SK-MEL-5 (cell line): Measurements from ENCODE around the gene SLC41A1. TPM values are rescaled to one million over a fixed set of nuclear protein-coding genes. Genes with fewer than 3 reads are reported as not detected.
A peak's percentile ranks its signal among the peaks of the same experiment; 100 is the strongest.
"Not testable (repeated sequence)": the region's sequence is repeated elsewhere in the genome, so short reads cannot be mapped to it uniquely, and the experiment has no call there.

Experiments
- DNase-seq: peaks from one replicate; pipeline ENCODE4 v3.0.0-alpha.2; 2016; ENCODE audit warnings: low read depth, low spot score
- in situ Hi-C: cut with HindIII; loops from 2 replicates; pipeline ENCODE4 v1.10.0; 2016; ENCODE audit warnings: low sequenced_read_pairs, high pct_unique_total_duplicates, low pct_unique_long_range_greater_than_20kb
- polyA plus RNA-seq, 2 experiments: library from polyadenylated mRNA; depleted of rRNA; stranded (reverse); fragments of >200 nt; gene quantifications; 2 replicates each; pipeline ENCODE4 v1.2.3, GENCODE V29; 2015
- total RNA-seq: library from RNA; depleted of rRNA; stranded (reverse); fragments of >200 nt; shearing (Covaris generic); gene quantifications from 2 replicates; pipeline ENCODE4 v1.2.3, GENCODE V29; 2014; rRNA removed

Gene SLC41A1
- total RNA-seq: 9.9 and 10.3 TPM in 2 replicates
- polyA plus RNA-seq (2015; cell fraction: cytosol; rRNA removed): 25.7 and 30.6 TPM in 2 replicates
- polyA plus RNA-seq (2015; cell fraction: nucleus; rRNA removed): 28.6 and 31.6 TPM in 2 replicates

DNA sequence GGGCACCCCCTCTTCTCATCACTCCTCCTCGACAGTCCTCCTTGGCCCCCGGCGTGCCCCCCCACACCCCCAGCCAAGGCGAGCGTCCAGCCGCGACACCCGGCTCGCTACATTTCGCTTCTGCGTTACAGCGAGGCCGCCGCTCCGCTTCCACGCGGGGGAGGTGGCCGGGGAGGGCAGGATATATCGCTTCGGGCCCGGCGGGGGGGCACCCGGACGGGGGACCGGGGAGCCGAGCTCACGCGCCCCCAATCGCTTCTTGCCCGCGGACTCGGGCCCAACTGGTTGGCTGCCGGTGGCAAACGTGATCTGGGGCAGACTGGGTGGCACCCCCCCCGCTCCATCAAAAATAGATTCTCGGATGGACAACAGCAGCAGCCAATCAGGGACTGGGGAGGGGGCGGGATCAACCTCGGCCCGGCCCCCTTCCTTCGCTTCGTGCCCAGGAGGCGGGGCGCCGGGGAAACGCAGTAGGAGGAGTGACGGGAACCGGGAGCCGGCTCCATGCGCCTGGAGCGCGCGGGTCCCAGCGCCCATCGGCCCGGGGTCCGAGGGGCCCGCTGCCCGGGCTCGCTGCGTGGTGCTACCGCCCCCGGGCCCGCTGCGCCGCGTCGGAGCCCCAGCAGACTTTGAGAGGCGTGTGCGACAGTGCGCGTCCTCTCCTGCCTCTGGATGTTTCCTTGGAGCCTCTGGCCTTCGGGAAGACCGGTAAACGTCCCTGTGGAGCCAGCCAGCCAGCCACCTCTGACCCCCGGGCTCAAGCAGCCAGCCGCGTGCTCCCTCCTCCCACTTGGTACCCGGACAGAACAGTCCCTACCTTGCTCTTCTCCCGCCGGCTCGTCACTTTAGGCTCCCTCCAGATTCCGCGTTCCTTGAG lies at the start of gene SLC41A1:
TSS of gene SLC41A1 (minus strand) at position 321 of the 877 bp plus-strand sequence. CDS start 2,757 bp downstream, outside the sequence.
- peak; percentile 89 for DNase-seq
- in situ Hi-C loops: no loop called here

DNA sequence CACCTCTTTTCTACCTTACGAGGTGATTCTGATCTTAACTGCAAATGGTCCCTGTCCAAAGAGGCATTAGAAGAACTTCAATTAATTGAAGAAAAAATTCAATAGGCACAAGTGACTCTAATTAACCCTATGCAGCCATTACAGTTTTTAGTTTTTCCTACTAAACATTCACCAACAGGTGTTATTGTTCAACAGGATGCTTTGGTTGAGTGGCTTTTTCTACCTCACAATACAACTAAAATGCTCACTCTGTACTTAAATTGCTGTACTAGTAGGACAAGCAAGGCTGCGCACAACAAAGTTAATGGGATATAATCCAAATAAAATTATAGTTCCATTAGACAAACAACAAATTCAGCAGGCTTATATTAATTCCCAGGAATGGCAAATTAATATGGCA lies 48.5 kb upstream of the SLC41A1 start:
- in situ Hi-C loops: no loop called here
- no peak for DNase-seq

- in situ Hi-C loops: no loop called here
- no peak for DNase-seq
Measured at GRCh38 chr1:205858141-205858961, 45.4 kb upstream of the SLC41A1 start.

GRCh38 chr1:205857501-205857900 lies 44.5 kb upstream of the SLC41A1 start:
- in situ Hi-C loops, DNase-seq: not testable (repeated sequence)

DNA sequence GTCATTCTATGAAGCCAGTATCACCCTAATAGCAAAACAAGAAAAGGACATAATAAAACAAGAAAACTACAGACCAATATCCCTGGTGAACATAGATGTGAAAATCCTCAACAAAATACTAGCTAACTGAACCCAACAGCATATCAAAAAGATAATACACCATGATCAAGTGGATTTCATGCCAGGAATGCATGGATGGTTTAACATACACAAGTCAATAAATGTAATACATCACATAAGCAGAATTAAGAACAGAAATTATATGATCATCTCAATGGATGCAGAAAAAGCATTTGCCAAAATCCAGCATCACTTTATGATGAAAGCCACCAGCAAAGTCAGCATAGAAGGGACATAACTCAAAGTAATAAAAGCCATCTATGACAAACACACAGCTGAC lies 43.4 kb upstream of the SLC41A1 start:
- no peak for DNase-seq
- in situ Hi-C loops: no loop called here

- no peak for DNase-seq
- in situ Hi-C loops: no loop called here
Measured at GRCh38 chr1:205852969-205853368, 40.0 kb upstream of the SLC41A1 start.

DNA sequence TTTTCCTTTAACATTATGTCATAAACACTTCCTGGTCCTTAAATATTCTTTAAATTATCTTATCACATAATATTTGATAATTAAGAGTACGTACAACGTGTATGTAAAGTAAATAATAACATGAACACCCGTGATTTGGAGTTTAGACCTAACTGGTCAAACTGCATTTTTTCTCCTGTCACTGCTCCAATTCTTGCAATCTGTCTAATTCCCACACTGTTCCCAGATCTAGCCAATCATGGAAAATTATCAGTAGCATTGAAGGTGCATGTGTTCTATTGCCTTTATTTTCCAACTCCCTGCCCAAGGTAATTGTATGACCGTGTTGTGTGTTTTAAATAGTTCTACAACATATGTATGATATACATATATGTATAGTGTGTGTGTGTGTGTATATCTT lies 39.0 kb upstream of the SLC41A1 start:
- DNase-seq: no peak
- in situ Hi-C loops: no loop called here

DNA sequence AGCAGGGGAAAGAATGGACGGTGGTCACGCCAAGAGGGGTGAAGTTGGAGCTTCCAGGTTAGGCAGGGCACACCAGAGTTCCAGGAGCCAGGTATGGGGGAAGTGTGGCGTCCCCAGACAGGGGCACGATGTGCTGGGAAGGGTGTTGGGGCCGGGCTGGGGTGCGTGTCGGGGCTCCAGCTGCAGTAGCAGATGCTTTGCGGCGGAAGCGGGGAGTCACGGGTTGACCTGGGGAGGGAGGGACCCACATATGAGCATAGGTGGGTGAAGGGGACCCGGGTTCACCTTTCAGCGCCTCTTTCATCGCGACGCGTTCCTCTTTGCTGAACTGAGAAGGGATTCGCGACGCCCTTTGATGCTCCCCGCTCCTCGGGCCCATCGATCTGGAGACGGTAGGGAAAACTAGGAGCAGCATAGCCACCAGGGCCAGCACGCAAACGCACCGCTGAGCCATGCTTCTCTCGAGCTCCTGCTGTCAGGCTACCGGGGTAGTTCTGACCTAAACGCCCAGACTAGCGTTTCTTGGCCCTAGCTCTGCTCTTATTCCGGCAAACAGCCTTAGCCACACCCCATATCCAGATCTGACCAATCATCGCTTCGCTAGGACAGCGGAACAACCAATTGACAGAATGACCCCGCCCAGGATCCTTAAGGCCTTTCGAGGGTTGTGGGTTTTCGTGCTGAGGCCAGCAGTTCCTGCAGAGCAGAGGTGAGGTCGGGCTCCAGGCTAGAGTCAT lies 36.8 kb upstream of the SLC41A1 start, which contains the start of gene PM20D1:
TSS of gene PM20D1 (minus strand) at position 514 of the 737 bp plus-strand sequence. CDS start at position 454, 60 bp downstream.
- DNase-seq: peak; percentile 28
- in situ Hi-C loops: no loop called here

DNA sequence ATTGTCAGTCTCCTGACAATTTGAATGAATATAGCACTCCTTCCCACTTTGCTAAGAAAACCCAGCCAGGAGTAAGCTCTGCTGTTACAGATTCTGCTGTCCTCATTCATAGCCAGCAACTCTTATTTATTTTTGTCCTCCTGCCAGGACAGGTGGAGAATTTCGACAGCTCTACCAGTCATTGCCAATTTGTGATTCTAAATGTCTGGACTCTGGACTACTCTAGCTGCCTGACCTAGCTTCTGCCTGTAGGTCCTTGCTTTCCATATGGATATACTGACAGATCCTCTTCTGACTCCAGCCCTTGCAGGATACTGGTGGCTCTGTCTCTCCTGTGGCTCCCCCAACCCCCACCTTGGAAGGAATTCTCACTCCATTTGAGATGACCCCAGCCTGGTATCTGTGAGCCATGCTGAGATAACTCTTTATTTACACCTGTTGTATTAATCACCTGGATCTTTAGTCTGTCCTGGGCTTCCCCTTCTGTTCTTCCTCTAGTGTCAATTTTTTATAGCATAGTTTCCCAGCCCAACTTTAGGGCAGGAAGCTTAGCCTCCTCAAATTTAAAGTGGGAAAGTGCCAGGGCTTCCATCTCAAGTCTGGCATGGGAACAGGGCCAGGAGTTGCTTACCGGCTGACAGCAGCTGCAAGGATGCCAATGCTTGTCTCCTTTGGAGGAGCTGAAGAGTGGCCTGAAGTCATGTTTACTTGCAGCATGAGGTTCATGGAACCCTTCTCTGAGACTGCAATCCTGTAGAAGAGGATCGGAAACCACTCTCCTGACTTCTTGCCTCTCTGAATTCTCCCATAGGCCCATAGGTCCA lies 30.2 kb upstream of the SLC41A1 start:
- no peak for DNase-seq
- in situ Hi-C loops: no loop called here

DNA sequence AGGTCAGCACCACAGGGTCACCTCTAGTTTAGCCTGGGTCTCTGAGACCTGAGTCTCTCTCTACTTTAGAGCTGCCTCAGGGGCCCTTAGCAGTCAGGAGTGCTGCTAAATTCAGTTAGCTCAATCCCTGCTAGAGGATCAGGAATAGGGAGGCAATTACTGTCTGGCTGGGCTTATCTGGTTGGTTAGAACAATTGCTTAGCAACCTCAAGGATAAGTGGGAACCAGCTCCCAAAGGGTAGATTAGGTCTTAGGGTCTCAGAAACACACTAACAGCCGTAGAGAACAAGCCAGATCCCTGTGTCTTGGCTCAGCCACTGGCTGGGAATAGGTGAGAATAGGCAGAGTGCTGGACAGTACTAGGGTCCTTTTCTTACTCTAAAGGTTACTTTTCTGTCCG lies 29.2 kb upstream of the SLC41A1 start:
- no peak for DNase-seq
- in situ Hi-C loops: no loop called here

GRCh38 chr1:205840146-205840923 lies 27.3 kb upstream of the SLC41A1 start:
- in situ Hi-C loops: no loop called here
- DNase-seq: no peak

GRCh38 chr1:205837382-205837970 lies 24.5 kb upstream of the SLC41A1 start:
- DNase-seq: no peak
- in situ Hi-C loops: no loop called here

GRCh38 chr1:205834751-205835150 lies 21.8 kb upstream of the SLC41A1 start:
- in situ Hi-C loops: no loop called here
- no peak for DNase-seq

DNA sequence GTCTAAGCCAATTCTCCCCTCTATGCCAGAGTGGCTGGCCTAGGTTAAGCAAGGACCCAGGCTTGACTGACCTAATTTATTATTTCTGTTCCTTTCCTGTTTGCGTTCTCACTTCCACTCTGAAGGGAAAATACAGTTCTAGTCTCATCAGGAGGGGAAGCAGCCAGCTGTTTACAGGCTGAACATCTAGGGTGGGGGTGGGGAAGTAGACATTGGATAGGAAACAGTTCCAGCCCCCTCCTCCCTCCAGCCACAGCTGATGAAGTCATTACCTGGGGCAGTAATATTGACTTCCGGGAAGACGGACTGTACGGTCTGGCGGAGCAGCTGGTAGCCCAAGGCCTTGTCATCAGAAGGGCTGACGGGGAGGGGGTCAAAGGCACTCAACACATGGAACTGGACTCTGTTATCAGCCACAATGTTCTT lies 19.3 kb upstream of the SLC41A1 start:
- DNase-seq: no peak

DNA sequence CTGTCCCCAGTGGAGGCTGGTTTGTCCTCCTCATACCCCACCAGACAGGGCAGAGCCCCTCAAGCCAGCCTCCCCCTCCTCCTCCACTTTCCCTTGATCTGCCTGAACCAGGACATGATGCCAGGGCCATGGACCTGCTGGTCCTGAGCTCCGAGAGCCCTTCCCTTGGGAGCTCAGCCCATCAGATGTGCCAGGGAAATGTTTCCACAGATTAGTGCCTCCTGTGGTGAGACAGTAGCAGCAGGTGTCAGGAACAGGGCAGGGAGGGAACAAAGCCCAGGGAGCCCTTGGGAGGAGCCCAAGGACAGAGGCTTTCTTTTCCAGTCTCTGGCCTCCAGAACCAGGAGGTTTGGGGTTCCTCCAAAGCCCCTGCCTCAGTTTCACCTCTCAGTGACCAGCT lies 14.6 kb upstream of the SLC41A1 start:
- DNase-seq: no peak
- in situ Hi-C loops: no loop called here

More for the DNA sequence above, 19.3 kb upstream of the SLC41A1 start:
- in situ Hi-C loops: no loop called here

DNA sequence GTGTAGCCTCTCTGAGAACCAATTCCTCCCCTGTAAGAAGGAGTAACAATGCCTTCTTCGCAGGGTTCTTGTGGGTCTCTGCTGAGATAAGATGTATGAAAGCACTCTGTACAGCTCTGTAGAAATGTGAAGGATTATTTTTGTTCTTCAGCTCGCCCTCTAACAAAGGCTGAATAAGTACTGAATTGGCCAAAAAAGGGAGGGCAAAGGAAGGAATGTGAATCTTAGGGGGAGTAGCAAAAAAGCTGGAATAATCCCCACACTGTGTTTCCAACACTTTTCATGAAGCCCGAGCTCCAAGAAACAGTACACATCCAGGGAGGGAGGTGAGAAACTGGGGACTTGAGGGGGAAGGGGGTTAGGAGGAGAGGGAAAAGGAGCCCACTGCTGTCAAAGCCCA lies 14.0 kb upstream of the SLC41A1 start:
- no peak for DNase-seq
- in situ Hi-C loops: no loop called here
